CD4-positive, alpha-beta T cell treated with Interleukin-21 for 1 hour (primary cell): Measurements from ENCODE around the gene P2RX2.

ENCODE experiments used
- DNase-seq: peaks from one replicate; pipeline ENCODE4 v3.0.0-alpha.2; 2020

P2RX2 gene

GRCh38 chr12:132662901-132663755, 44.6 kb downstream of the P2RX2 start:
- no peak for DNase-seq

- no peak for DNase-seq
These were observed 45.9 kb downstream of the P2RX2 start for GRCh38 chr12:132664206-132665148.

- no peak for DNase-seq
These were observed 46.5 kb downstream of the P2RX2 start for GRCh38 chr12:132665149-132665491.

- no peak for DNase-seq
These were observed 47.2 kb downstream of the P2RX2 start for GRCh38 chr12:132665794-132666193.

GRCh38 chr12:132668191-132669088, 49.9 kb downstream of the P2RX2 start:
- no peak for DNase-seq

GRCh38 chr12:132669166-132669879, 50.7 kb downstream of the P2RX2 start:
- no peak for DNase-seq
